SW480 (cell line): ENCODE measurements around the gene PTDSS2.
A peak's percentile ranks its signal among the peaks of the same experiment; 100 is the strongest.
"Not testable (repeated sequence)": the region's sequence is repeated elsewhere in the genome, so short reads cannot be mapped to it uniquely, and the experiment has no call there.

Source experiments
- DNase-seq: peaks from one replicate; pipeline ENCODE4 v3.0.0-alpha.2; 2016; ENCODE audit warnings: low spot score

Gene PTDSS2

DNA sequence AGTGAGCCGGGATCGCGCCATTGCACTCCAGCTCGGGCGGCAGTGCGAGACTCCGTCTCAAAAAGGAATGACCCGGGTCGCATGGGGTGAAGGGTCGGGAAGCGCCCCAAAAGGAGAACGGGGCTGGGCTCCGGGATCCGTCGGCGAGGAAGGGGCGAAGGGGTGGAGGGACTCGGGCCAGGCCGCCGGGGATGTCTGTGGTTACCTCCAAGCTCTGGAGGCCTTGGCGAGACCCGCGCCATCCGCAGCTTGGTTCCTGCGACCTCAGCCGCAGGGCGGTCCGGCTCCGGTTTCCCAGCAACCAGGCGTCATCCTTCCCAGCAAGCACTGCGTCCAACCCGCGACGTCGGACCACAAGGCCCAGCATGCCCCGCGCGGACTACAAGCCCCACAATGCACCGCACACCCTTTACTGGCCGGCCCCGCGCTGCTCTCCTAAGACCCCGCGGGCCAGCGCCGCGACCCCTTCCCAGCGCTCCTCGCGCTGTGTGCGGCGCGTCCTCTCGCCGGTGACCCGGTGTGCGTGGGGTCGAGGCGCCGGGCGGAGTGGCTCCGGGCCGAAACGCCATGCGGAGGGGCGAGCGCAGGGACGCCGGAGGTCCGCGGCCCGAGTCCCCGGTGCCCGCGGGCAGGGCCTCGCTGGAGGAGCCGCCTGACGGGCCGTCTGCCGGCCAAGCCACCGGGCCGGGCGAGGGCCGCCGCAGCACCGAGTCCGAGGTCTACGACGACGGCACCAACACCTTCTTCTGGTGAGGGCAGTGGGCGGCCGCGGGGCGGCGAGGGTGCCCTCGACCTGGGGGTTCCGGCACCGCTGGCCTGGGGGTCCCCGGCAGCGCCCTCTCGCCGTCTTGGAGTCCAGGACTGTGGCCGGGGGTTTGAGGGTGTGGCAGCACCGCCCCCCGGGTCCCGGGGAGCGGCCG is at the start of gene PTDSS2:
Gene PTDSS2 (plus strand): TSS at position 391 of the 920 bp plus-strand sequence. CDS start 177 bp downstream, at position 568.
- peak; percentile 92 for DNase-seq

DNA sequence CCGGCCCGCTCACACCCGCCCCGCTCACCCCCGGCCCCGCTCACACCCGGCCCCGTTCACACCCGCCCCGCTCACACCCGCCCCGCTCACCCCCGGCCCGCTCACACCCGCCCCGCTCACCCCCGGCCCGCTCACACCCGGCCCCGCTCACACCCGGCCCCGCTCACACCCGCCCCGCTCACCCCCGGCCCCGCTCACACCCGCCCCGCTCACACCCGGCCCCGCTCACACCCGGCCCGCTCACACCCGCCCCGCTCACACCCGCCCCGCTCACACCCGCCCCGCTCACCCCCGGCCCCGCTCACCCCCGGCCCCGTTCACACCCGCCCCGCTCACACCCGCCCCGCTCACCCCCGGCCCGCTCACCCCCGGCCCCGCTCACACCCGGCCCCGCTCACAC is 48.9 kb upstream of the PTDSS2 start:
- DNase-seq, result not testable (repeated sequence)

DNA sequence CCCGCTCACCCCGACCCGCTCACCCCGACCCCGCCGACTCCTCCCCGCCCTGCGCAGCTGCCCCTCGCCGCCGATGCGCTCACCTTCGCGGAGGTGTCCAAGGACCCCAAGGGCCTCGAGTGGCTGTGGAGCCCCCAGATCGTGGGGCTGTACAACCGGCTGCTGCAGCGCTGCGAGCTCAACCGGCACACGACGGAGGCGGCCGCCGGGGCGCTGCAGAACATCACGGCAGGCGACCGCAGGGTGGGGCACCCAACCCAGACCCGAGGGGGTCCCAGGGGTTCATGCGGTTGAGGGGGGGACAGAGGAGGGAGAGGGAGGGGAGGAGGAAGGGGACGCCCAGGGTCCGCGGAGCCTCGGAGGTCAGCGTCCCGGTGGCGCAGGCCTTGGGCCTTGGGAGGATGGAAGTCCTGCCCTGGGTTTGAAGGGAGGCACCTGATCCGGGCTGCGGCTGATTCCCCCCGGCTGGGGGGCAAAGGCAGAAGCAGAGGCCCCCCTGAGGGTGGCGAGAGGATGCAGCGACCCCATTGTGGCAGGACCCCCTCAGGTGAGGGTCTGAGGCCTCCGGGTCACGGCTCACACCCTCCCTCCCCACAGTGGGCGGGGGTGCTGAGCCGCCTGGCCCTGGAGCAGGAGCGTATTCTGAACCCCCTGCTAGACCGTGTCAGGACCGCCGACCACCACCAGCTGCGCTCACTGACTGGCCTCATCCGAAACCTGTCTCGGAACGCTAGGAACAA is 46.9 kb upstream of the PTDSS2 start:
- no peak for DNase-seq

DNA sequence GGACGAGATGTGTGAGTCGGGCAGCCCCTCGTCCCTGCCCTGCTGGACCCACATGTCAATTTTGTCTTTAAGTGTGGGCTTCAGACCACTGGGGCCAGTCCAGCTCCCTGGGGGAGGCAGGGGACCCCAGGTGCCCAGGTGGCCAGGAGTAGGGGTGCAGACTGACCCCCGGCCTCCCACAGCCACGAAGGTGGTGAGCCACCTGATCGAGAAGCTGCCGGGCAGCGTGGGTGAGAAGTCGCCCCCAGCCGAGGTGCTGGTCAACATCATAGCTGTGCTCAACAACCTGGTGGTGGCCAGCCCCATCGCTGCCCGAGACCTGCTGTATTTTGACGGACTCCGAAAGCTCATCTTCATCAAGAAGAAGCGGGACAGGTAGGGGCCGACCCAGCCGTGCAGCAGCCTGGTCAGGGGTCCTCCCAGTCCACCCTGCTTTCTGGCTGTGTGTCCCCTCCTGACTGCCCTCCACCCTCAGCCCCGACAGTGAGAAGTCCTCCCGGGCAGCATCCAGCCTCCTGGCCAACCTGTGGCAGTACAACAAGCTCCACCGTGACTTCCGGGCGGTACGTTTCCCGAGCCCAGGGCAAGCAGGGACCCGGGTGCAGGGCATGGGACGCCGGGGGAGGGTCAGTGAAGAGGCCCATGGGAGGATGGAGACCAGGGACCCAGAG is 46.2 kb upstream of the PTDSS2 start:
- DNase-seq, result no peak

DNA sequence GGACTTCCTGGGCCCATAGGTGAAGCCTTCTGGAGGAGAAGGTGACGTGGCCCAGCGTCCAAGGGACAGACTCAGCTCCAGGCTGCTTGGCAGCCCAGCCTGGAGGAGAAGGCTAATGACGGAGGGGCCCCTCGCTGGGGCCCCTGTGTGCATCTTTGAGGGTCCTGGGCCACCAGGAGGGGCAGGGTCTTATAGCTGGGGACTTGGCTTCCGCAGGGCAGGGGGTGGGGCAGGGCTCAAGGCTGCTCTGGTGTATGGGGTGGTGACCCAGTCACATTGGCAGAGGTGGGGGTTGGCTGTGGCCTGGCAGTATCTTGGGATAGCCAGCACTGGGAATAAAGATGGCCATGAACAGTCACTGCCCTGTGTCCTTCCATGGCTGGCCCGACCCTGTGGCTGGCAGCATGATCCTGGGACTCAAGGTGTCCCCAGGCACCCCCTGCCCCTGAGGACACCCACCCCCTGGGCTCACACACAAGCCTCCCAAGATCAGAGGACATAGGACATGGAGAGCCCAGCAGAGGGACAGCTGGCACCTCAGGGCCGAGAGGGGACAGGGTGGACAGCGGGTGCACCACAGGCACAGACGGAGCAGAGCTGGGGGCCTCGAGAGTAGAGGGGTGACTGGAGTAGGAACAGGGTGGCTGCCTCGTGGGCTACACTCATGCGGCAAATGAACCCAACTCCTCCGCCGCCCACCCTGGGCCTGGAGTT is 45.4 kb upstream of the PTDSS2 start:
- no peak for DNase-seq

- DNase-seq, result no peak
Observed at GRCh38 chr11:405323-405953, 44.6 kb upstream of the PTDSS2 start.

GRCh38 chr11:405954-406795 is 43.9 kb upstream of the PTDSS2 start:
- no peak for DNase-seq

- DNase-seq, result peak; percentile 87
Observed at GRCh38 chr11:406796-407650, 43.1 kb upstream of the PTDSS2 start.

GRCh38 chr11:407651-408123 is 42.4 kb upstream of the PTDSS2 start:
- no peak for DNase-seq

DNA sequence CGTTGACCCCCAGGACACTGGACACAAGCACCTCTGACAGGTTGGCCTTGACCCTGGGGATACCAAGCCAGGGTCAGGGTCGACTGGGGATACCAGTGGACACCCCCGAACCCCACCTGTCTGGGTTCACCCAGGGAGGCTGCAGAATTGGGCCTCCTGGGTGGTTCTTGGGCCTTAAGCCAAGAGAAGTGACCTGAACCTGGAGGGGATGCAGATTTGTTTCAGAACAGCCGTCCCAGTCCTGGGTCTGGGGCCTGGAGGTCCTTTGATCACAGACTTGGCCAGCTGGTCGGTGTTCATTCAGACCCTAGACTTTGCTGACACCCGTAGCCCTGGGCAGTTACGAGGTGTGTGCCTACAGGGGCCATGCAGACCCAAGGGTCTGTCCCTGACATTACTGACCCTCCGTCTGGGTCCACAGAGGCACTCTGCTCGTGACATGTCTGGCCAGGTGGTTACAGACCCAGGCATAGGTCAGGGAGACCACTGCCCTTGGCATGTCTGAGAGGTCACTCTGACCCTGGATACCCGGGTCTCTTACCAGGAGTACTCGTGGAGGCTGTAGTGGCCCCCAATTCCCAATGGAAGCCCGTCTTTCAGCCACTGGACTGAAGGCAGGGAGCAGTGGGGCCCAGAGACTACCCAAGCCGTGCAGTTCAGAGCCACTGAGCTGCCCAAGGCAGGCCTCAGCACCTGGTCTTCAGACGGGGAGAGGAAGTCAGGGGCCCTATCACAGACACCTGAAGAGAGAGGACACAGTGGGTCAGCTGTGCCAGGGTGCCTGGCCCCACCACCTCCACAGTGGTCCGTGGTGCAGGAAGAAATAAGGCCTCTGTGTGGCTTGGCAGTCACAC is 41.7 kb upstream of the PTDSS2 start:
- no peak for DNase-seq

DNA sequence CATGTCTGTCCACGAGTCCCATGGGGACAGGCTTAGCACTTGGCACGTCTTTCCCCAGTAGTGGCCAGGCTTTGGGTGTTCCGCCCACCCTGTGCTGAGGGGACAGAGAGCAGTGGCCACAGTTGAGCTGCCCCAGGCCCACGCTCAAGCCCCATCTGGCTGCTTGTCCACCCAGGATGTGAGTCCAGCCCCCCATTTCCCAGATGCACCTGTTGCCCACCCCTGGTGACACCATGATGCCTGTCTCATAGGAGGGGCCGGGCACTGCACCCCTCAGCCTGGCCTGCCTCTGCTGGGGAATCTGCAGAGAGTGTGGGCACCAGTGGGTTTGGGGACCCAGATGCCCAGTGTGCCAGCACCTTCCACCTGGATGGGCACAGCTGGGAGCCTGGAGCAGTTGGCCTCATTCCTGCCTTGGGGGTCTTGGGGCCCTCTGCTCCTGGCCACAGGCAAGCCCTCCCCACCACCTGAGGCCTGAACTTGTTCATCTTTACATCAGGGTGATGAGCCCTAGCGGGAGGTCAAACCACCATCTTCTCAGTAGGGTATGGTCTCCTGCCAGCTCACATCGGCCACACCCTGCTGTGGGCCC is 41.0 kb upstream of the PTDSS2 start:
- no peak for DNase-seq

DNA sequence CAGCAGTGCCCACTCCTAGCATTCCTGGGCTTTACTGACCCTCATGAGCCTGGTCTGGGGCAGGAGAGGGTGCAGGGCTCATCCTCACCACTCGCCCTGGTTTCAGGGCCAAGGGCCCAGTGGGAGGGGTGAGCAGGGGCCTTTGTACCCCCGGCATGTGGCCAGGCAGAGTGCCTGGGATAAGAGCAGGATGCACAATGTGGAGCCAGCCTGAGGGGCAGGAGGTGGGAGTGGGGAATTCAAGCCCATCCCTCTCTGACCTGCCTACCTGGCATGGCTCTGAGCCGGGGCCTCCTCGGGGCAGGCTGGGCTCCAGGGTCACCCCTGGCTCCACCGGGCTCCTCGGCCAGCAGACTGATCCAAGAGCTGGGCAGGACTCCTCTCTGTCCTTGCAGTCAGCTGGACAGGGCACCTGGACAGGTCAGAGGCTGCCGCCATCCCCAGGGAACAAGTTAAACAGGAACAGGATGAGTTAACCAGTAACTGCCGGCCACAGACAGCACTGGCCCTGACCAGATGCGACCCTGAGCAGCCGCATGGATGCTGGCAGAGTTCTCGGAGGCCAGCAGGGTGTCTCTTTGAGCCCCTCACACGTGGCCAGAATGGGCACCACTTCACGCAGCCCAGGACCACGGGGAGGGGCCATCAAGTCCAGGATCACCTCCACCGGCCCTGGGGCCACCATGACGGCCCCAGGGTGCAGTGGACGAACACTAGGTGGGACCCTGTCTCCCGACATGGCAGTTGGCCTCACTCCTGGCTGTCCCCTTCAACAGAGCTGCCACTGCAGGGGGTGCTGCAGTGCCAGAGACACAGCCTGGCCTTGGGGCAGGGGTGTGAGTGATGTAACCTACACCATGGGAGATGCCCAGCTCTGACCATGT is 40.2 kb upstream of the PTDSS2 start:
- DNase-seq, result no peak

DNA sequence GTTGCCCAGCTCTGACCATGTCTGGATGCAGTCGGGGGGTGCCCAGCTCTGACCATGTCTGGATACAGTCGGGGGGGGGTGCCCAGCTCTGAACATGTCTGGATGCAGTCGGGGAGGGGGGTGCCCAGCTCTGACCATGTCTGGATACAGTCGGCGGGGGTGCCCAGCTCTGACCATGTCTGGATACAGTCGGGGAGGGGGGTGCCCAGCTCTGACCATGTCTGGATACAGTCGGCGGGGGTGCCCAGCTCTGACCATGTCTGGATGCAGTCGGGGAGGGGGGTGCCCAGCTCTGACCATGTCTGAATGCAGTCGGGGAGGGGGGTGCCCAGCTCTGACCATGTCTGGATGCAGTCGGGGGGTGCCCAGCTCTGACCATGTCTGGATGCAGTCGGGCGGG is 39.4 kb upstream of the PTDSS2 start:
- not testable (repeated sequence) for DNase-seq

- DNase-seq, result not testable (repeated sequence)
Observed at GRCh38 chr11:411520-411919, 38.6 kb upstream of the PTDSS2 start.

GRCh38 chr11:412641-413119 is 37.4 kb upstream of the PTDSS2 start:
- no peak for DNase-seq

DNA sequence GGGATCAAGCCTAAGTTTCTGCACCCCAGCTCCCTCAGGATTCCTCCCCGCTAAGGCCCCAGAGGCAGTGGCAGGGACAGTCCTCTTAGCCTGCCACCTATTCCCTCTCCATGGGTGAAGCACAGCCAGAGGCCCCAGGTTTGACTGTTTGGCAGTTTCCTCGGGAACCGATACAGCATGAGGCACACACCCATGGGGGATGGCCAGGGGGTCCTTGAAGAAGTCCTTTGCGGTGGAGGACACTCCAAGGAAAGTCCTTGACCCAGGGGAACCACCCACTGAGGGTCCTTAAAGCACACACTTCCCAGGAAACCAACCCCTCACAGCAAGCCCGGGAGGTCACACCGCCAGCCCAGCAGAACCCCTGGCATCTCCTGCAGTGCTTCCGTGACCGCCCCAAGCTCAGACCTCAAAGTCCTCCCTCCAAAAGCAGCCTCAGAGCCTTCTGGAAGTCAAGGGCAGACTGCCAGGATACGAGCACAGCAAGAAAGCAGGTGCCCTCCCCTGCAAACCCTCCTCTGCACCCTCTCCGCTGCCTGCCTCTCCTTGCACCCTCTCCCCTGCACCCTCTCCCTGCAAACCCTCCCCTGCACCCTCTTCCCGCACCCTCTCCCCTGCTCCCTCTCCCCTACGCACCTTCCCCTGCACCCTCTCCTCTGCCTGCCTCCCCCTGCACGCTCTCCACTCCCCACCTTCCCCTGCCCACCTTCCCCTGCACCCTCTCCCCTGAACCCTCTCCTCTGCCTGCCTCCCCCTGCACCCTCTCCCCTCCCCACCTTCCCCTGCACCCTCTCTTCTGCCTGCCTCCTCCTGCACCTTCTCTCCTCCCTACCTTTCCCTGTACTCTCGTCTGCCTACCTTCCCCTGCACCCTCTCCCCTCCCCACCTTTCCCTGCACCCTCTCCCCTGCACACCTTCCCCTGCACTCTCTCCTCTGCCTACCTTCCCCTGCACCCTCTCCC is 36.7 kb upstream of the PTDSS2 start:
- DNase-seq, result no peak
